Fibroblast of upper back skin (primary cell): ENCODE data around the gene HAUS3.
"Not testable (repeated sequence)": the region's sequence is repeated elsewhere in the genome, so short reads cannot be mapped to it uniquely, and the experiment has no call there.

Experiments used
- DNase-seq: peaks from one replicate; pipeline ENCODE4 v3.0.0-alpha.2; 2013

HAUS3 gene

GRCh38 chr4:2218436-2218835 is 23.5 kb downstream of the HAUS3 start:
- DNase-seq, result no peak

- peak; percentile 62 for DNase-seq
Measured at GRCh38 chr4:2217726-2218125, 24.2 kb downstream of the HAUS3 start.

GRCh38 chr4:2212831-2213230 is 29.1 kb downstream of the HAUS3 start:
- no peak for DNase-seq

GRCh38 chr4:2202789-2203188 is 39.1 kb downstream of the HAUS3 start:
- DNase-seq, result not testable (repeated sequence)

GRCh38 chr4:2194496-2194895 is 47.4 kb downstream of the HAUS3 start:
- no peak for DNase-seq

GRCh38 chr4:2193326-2193725 is 48.6 kb downstream of the HAUS3 start:
- DNase-seq, result no peak

- no peak for DNase-seq
Measured at GRCh38 chr4:2186865-2187172, 55.1 kb downstream of the HAUS3 start.

- peak; percentile 7 for DNase-seq
Measured at GRCh38 chr4:2186133-2186864, 55.6 kb downstream of the HAUS3 start.

GRCh38 chr4:2183394-2183793 is 58.5 kb downstream of the HAUS3 start:
- no peak for DNase-seq

- DNase-seq, result no peak
Measured at GRCh38 chr4:2182994-2183393, 58.9 kb downstream of the HAUS3 start.

- DNase-seq, result no peak
Measured at GRCh38 chr4:2180410-2180809, 61.5 kb downstream of the HAUS3 start.

GRCh38 chr4:2179717-2180116 is 62.2 kb downstream of the HAUS3 start:
- DNase-seq, result no peak

- DNase-seq, result no peak
Measured at GRCh38 chr4:2178986-2179385, 62.9 kb downstream of the HAUS3 start.
